GM19238 (cell line): Measurements from ENCODE around the gene FEN1.

Experiments
- DNase-seq: peaks from one replicate; pipeline ENCODE4 v3.0.0; 2011; ENCODE audit warnings: low spot score; ENCODE audit not compliant: insufficient read length

The FEN1 gene

DNA sequence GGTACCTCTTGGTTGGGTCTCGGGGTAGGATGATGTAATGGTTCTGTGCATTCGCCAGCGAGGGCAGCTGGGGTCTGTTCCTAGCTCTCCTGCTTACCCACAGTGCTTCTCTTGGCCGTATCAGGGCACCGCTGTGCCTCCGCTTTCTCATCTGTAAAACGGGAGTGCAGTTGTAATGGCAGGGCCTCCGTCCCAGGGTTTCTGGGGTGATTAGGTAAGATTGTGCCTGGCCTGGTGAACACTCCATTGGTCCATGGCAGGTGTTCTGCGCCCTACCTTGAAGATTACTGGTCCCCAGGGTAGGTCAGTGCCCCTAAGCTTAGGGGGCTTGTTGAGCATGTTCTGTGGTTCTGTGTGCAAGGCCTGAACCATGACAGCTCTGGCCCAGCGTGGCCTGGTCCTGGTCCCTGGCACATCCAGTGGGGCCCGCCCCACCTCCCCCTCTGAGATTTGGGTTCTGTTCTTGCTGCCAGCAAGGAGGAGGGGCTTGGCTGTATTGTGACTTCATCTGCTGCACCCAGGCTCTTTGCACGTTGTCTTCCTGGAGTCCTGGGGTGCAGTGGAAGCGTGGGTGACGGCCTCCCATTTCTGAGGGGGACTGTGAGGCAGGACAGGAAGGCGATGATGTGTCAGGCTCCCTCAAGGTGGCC, 35.4 kb upstream of the FEN1 start:
- DNase-seq, result no peak

DNA sequence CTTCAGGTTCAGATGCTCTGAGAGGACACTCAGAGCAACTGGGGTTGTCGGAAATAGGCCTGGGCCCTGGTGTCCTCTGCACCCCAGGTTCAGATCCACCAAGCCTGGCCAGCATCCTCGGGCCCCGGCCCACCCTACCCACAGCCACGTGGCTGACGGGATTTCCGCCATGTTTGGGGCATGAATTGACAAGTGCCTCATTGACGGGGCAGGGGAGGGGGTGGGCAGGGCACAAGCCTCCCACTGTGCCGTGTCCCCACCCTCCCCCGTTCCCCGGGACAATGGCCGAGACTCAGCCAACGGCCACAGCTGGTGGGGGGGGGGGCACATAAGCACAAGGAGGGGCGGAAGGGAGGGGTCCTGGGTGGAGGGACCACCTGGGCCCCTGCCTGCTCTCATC, 31.8 kb upstream of the FEN1 start:
- DNase-seq, result no peak

- DNase-seq, result no peak
Observed at GRCh38 chr11:61761440-61762222, 31.1 kb upstream of the FEN1 start.

DNA sequence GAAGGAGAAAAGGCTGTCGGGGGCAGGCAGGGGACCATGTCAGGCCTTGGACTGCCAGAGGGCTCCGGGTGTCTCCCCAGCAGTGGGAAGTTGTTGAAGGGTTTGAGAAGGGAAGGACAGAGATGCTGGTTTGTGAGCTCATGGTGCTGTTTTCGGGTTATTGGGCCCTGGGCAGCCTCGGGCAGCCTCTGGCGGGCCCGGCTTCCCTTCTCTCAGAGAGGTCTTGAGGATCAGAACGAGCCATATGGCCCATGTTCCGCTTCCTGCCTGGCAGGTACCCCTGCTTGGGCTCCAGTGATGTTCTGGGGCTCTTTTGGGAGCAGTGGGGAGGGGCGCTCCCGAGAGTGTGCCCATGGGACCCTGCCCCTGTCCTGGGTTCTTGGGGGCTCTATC, 30.5 kb upstream of the FEN1 start:
- no peak for DNase-seq

- no peak for DNase-seq
Observed at GRCh38 chr11:61762798-61763197, 29.9 kb upstream of the FEN1 start.

- no peak for DNase-seq
Observed at GRCh38 chr11:61763930-61764605, 28.6 kb upstream of the FEN1 start.

DNA sequence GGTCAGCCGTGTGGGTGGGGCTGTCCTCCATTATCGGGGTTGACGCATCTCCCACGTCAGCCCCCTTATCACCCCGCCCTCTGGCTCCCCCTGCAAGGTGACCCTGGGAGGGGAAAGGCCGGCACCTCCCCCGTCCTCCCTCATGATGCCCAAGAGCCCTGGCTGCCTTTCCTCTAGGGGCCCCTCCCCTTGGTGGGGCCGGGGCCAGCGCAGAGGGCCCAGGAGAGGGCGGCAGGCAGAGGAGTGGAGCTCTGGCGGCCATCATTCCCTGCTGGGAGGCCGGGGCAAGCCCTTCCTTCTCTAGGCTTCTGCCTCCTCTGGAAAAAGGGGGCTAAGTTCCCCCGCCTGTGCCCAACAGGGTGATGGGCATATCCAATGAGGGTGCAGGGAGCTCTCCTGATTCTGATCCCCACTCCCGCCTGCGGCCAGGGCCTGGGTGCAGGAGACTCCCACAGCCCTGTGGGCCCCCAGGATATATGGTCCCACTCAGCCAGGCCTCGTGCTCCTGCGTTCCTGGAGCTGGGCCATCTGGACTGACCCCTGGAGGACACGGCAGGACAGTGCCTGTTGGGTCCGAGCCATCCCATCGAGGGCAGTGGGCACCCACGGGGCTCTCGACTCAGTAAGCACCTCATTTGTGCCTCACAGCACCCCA, 28.0 kb upstream of the FEN1 start:
- DNase-seq, result no peak

DNA sequence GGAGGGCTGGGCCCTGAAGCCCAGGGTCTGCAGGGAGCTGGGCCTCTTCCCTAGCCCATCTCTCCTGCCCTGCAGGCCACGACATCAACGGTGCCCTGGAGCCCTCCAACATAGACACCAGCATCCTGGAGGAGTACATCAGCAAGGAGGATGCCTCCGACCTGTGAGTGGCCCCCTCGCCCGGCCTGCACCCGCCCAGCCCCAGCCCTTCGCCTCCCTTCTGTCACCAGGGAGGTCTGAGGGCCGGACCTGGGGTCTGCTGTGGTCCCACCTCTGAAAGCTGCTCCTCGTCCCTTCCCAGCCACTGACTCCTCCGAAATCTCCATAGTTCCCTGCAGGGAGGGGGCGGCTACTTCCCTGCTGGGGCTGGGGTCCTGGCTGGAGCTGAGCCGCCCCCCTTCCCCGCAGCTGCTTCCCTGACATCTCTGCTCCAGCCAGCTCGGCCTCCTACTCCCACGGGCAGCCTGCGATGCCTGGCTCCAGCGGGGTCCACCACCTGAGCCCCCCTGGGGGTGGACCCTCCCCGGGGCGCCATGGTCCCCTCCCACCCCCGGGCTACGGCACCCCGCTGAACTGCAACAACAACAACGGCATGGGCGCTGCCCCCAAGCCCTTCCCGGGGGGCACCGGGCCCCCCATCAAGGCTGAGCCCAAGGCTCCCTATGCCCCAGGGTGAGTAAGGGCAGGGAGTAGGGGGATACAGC, 27.0 kb upstream of the FEN1 start:
- no peak for DNase-seq

DNA sequence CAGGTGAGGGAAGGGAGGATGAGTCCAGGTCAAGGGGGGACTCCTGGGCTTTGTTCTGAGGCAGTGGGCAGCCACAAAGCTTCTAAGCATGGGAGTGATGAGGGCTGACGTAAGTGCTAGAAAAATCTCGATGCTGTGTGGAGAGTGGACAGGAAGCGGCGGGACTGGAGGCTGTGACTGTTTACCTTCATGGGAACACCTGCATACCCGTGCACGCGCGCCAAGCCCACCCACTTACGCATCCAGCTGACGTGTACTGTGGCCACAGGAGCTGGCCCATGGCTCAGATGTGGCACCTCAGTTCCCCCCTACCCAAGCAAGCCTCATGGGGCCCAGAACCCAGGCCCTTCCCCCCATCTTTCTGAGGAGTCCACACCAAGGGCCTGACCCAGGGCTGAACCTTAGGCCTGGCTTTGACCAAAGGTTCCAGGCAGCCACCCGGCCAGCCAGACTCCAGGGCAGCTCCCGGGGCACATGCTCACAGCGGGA, 26.3 kb upstream of the FEN1 start:
- DNase-seq, result no peak

DNA sequence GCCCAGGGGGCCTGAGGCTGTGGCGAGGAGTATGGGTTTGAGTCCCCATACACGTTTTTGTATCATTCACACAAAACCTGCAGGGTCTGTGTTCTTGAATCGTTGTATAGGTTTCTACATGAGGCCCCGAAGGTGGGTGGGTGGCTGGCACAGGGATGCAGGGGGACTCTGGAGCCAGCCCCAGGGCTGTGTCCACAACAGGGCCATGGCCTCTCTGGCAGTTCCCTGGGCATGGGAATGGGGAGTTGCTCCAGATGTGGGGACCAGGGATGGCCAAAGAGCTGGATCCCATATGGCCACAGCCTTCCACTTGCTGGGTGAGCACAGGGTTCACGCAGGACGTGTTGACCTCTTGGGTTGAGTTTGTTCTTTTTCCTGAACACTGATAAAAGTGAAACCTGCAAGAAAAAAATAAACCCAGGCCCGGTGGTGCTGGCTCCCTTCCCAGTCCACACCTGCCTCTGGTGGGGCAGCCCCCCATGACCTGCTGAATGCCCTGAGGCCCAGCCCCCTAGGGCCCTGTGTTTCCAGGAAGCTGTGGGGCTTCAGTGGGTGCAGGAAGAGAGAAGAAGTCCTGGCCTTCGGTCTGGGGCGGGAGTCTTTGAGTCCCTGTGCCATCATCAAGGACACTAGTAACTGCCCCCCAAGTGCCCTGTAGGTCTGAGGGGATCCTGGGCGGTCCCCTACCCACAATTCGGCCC, 24.2 kb upstream of the FEN1 start:
- DNase-seq, result no peak

DNA sequence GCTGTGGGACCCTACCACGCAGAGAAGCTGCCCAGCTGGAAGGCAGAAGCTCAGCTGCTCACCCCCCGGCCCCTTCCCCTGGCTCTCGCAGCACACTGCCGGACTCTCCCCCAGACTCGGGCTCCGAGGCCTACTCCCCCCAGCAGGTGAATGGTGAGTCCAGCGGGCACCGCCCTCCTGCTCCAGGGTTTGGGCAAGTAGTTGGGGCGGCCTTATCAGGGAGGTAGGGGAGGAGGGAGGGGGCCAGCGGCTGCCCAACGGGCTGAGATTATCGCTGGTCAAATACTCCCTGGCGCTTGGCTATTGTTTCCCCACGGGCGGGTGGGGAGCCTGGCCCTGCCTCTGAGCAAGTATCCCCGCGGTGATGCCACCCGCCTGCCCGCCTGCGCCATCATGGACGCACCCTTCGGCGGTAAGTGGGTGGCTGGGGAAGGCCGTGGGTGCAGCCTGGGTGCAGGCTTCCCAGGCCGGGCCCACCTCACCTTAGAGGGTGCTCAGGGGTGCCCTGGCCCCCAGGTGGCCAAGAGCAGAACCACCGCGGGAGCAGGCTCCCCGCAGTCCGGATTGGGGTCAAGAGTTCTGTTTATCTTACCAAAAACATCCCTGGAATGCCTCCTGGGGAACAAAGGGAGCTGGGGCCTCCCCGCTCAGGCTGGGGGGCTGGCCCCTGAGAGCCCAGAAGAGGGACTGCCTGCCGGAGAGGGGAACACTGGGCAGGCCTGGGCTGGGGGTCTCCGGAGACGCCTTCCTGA, 23.4 kb upstream of the FEN1 start:
- no peak for DNase-seq

DNA sequence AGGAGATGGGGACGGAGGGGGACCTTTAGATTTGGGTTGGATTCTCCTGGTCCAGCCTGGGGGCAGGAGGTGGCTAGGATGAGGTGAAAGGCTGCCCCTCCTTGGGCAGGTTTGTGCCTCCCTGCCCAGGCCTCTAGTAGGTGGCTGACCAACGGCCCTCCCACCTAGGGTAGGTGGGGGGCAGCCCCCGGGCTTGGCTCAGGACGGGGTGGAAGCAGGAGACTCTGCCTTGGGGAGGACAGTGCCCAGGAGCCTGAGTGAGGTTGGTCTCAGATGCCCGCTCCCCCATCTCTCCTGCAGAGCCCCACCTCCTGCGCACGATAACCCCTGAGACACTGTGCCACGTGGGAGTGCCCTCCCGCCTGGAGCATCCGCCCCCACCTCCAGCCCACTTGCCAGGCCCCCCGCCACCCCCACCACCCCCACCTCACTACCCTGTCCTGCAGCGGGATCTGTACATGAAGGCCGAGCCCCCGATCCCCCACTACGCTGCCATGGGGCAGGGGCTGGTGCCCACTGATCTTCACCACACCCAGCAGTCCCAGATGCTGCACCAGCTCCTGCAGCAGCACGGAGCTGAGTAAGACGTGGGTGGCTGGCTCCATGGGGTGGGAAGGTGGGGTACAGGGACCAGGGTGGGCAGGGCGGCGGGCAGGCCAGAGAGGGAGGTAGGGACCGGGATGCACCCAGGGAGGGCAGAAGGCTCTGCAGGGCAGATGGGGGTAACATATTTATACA, 22.6 kb upstream of the FEN1 start:
- DNase-seq, result no peak

DNA sequence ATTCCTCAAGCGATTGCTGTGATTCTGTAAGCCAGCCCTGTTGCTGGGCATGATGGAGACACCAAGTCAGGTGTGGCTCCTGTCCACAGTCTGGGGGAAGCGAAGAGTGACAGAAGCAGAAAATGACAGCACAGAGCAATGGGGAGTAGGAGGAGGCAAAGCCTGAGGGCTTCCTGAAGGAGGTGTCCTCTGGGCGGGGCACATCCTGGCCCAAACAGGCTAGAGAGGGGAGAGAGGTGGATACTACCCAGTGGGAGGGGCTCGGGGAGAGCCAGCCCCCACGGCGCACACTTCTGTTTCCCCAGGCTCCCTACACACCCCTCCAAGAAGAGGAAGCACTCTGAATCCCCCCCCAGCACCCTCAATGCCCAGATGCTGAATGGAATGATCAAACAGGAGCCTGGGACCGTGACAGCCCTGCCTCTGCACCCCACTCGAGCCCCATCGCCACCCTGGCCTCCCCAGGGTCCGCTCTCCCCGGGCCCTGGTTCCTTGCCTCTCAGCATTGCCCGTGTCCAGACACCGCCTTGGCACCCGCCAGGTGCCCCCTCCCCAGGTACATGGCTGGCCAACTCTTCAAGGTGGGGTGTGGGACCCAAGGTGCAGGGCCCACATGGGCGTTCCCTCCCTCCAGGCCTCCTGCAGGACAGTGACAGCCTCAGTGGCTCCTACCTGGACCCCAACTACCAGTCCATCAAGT, 21.4 kb upstream of the FEN1 start:
- no peak for DNase-seq

GRCh38 chr11:61771985-61772455, 20.7 kb upstream of the FEN1 start:
- no peak for DNase-seq

- no peak for DNase-seq
Observed at GRCh38 chr11:61773356-61773755, 19.4 kb upstream of the FEN1 start.

GRCh38 chr11:61773809-61774208, 18.9 kb upstream of the FEN1 start:
- no peak for DNase-seq

DNA sequence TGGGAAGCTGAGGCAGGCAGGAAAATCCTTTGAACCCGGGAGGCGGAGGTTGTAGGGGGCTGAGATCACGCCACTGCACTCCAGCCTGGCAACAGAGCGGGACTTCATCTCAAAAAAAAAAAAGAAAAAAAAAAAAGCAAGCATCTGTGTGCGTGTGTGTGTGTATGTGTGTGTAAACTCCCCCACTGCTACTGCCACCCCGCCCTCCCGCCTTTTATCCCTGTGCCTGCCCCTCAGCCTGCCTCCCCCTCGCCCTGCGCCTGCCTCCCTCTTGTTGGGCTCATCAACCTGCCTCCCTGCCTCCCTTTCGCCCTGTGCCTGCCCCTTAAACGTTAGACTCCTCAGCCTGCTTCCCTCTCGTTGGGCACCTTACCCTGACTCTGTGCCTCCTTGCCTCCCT, 18.3 kb upstream of the FEN1 start:
- no peak for DNase-seq

- DNase-seq, result no peak
Observed at GRCh38 chr11:61775106-61775505, 17.6 kb upstream of the FEN1 start.
